Measurements from ENCODE around the gene SLC19A1. TPM values are rescaled to one million over a fixed set of nuclear protein-coding genes. Genes with fewer than 3 reads are reported as not detected.

Gene SLC19A1
- total RNA-seq = 7.8 and 12.5 TPM in 2 replicates

DNA sequence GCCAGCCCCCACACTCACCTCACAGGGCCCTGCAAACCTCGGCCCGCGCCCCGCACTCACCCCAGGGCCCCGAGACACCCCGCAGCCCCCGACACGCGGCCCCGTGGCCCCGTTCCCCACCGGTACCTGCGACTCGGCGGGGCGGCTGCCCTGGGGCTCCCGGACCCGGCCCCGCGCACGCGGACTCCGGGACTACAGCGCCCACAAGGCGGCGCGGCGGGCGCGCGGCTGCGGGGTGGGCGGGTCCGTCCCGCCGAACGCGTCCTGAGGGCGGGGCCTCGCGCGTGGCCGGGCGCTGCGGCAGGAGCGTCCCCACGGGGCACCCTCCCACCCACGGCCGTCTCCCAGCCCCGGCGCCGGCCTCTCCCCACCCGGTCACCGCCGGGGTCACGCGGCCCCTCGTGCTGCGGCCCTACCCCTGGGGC is at the start of gene SLC19A1:
Gene SLC19A1, minus strand, starts transcription at position 199 of the 425 bp plus-strand sequence. CDS start 4,481 bp downstream, outside the sequence.

Other genes with a start within 250 kb of the SLC19A1 start
- gene COL18A1, start 137.3 kb downstream of the SLC19A1 start, total RNA-seq = 184 and 311 TPM in 2 replicates
- 0.16 and 0.50 TPM in 2 replicates for gene PCBP3, start 101.3 kb upstream of the SLC19A1 start, total RNA-seq

Data from bladder microvascular endothelial cell (primary cell).